ENCODE measurements around the gene UTP18. TPM values are rescaled to one million over a fixed set of nuclear protein-coding genes. Genes with fewer than 3 reads are reported as not detected.

The UTP18 gene
- total and polyA plus RNA-seq, 9 donors, result 25.3 to 31.6 (median 27.4) TPM

Other genes starting within 250 kb of the UTP18 start
- 76.0 TPM for gene SPAG9, start 139.7 kb upstream of the UTP18 start, total RNA-seq
- gene SPAG9, start 139.7 kb upstream of the UTP18 start, polyA plus RNA-seq (ENCODE audit: insufficient read depth in 1 of 8, insufficient read length in 8 of 8, low replicate concordance in 1 of 8), result 10 to 100 TPM; 48.4 to 81.4 (median 65.6) TPM
- 98.0 TPM for gene NME1, start 107.0 kb upstream of the UTP18 start, total RNA-seq
- gene NME1, start 107.0 kb upstream of the UTP18 start, polyA plus RNA-seq (ENCODE audit: insufficient read depth in 1 of 8, insufficient read length in 8 of 8, low replicate concordance in 1 of 8), result 10 to 100 TPM; 54.2 to 74.6 (median 57.4) TPM
- gene NME2, start 94.1 kb upstream of the UTP18 start, total RNA-seq, result 469 TPM
- gene NME2, start 94.1 kb upstream of the UTP18 start, polyA plus RNA-seq (ENCODE audit: insufficient read depth in 1 of 8, insufficient read length in 8 of 8, low replicate concordance in 1 of 8), result 100 to 1,000 TPM; 333 to 419 (median 370) TPM
- gene MBTD1, start 497 bp upstream of the UTP18 start, total RNA-seq, result 17.6 TPM
- 10 to 100 TPM; 17.3 to 25.0 (median 20.7) TPM for gene MBTD1, start 497 bp upstream of the UTP18 start, polyA plus RNA-seq (ENCODE audit: insufficient read depth in 1 of 8, insufficient read length in 8 of 8, low replicate concordance in 1 of 8)

Data from muscle of leg (tissue), 9 donors.